ENCODE data around the gene YPEL5. TPM values are rescaled to one million over a fixed set of nuclear protein-coding genes. Genes with fewer than 3 reads are reported as not detected.
"Not testable (repeated sequence)": the region's sequence is repeated elsewhere in the genome, so short reads cannot be mapped to it uniquely, and the experiment has no call there.

Gene YPEL5
- total and polyA plus RNA-seq, 4 donors: 86.1 to 139 (median 120) TPM

DNA sequence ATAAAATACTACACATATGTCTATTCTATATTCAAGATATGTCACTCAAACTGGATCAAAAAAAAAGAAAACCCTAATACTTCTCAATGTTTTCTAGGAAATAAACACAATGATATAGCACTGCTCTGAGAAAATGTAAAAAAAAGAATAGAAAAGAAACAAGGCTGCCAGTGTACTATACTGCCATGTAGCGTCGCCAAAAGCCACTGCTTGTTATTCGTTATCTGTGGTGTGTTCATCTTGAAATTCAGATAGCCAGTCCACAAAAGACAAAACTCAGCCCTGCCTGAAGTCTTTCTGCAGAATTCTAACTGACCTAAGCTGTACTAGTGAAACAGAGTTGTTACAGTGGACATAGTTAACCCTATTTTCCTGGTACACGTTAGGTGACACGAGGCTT is 12.2 kb upstream of the YPEL5 start:
- DNase-seq (ENCODE audit: low read depth in 4 of 6, low spot score in 6 of 6): no peak
- Histone ChIP-seq H3K4me1 (ENCODE audit: control insufficient read depth, insufficient read depth, low read length) (no peaks in the 10 kb centered on the region), H3K4me3 (ENCODE audit: low read depth, low read length) (no peak overlapping the region), H3K9me3 (ENCODE audit: control insufficient read depth, insufficient read depth, low read length) (no peaks in the 10 kb centered on the region), H3K36me3 (ENCODE audit: control insufficient read depth, insufficient read depth, low read length) (no peaks in the 10 kb centered on the region), H3K27me3 (ENCODE audit: control insufficient read depth, insufficient read depth, low read length) (no peaks in the 10 kb centered on the region), H3K27ac (ENCODE audit: low read depth, low read length) (no peak overlapping the region)
- WGBS (ENCODE audit: insufficient coverage): no CpG with 5 or more reads among the region's 5 CpGs

- Histone ChIP-seq H3K27ac (ENCODE audit: low read depth, low read length) (no peak overlapping the region), H3K27me3 (ENCODE audit: control insufficient read depth, insufficient read depth, low read length) (no peaks in the 10 kb centered on the region), H3K4me1 (ENCODE audit: control insufficient read depth, insufficient read depth, low read length) (no peaks in the 10 kb centered on the region), H3K4me3 (ENCODE audit: low read depth, low read length) (no peak overlapping the region), H3K9me3 (ENCODE audit: control insufficient read depth, insufficient read depth, low read length) (no peaks in the 10 kb centered on the region), H3K36me3 (ENCODE audit: control insufficient read depth, insufficient read depth, low read length) (no peaks in the 10 kb centered on the region)
- 77% methylated on average over 2 of the region's 3 CpGs for WGBS (ENCODE audit: insufficient coverage)
- DNase-seq (ENCODE audit: low read depth in 4 of 6, low spot score in 6 of 6): no peak
Measured at GRCh38 chr2:30135541-30135940, 11.3 kb upstream of the YPEL5 start.

DNA sequence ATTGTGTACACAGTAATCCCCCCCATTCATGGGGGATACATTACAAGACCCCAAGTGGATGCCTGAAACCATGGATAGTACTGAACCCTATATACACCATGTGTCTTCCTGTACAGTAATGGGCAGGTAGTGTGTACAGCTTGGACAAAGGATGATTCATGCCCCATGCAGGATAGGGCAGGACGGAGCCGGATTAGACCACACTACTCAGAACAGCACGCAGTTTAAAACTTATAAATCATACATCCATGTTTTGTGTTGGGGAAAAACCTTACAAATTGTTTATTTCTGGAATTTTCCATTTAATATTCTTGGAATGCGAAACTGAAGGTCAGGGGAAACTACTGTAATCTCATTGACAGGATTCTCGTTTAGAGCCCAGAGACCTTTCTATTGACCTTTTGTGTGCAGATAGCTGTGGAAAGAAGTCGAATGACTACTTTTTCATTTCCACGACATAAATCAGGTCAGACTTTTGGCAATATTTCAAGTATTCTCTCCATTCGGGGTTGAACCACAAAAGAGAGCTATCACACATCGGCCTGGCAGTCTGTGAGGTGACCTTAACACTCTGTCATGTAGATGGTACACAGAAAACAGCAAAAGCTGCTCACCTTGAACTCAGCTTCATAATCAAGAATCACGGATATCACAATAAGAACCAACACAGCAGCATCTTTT is 9.9 kb upstream of the YPEL5 start:
- DNase-seq (ENCODE audit: low read depth in 4 of 6, low spot score in 6 of 6): no peak
- WGBS (ENCODE audit: insufficient coverage): 68% methylated on average over 7 of the region's 10 CpGs
- Histone ChIP-seq H3K9me3 (ENCODE audit: control insufficient read depth, insufficient read depth, low read length) (no peaks in the 10 kb centered on the region), H3K4me1 (ENCODE audit: control insufficient read depth, insufficient read depth, low read length) (no peaks in the 10 kb centered on the region), H3K4me3 (ENCODE audit: low read depth, low read length) (no peak overlapping the region), H3K36me3 (ENCODE audit: control insufficient read depth, insufficient read depth, low read length) (no peaks in the 10 kb centered on the region), H3K27me3 (ENCODE audit: control insufficient read depth, insufficient read depth, low read length) (no peaks in the 10 kb centered on the region), H3K27ac (ENCODE audit: low read depth, low read length) (no peak overlapping the region)

GRCh38 chr2:30139131-30139870 is 7.5 kb upstream of the YPEL5 start:
- Histone ChIP-seq H3K4me1 (ENCODE audit: control insufficient read depth, insufficient read depth, low read length) (no peaks in the 10 kb centered on the region), H3K4me3 (ENCODE audit: low read depth, low read length) (no peak overlapping the region), H3K36me3 (ENCODE audit: control insufficient read depth, insufficient read depth, low read length) (no peaks in the 10 kb centered on the region), H3K9me3 (ENCODE audit: control insufficient read depth, insufficient read depth, low read length) (no peaks in the 10 kb centered on the region), H3K27ac (ENCODE audit: low read depth, low read length) (no peak overlapping the region), H3K27me3 (ENCODE audit: control insufficient read depth, insufficient read depth, low read length) (no peaks in the 10 kb centered on the region)
- 70% methylated on average over 2 of the region's 6 CpGs for WGBS (ENCODE audit: insufficient coverage)
- no peak for DNase-seq (ENCODE audit: low read depth in 4 of 6, low spot score in 6 of 6)

- no peak overlapping the region for H3K4me3 ChIP-seq (ENCODE audit: low read depth, low read length)
- H3K27ac ChIP-seq (ENCODE audit: low read depth, low read length): no peak overlapping the region
- no peaks in the 10 kb centered on the region for H3K27me3 ChIP-seq (ENCODE audit: control insufficient read depth, insufficient read depth, low read length)
- no peaks in the 10 kb centered on the region for H3K36me3 ChIP-seq (ENCODE audit: control insufficient read depth, insufficient read depth, low read length)
- no peaks in the 10 kb centered on the region for H3K4me1 ChIP-seq (ENCODE audit: control insufficient read depth, insufficient read depth, low read length)
- H3K9me3 ChIP-seq (ENCODE audit: control insufficient read depth, insufficient read depth, low read length): no peaks in the 10 kb centered on the region
- no peak for DNase-seq (ENCODE audit: low read depth in 4 of 6, low spot score in 6 of 6)
Measured at GRCh38 chr2:30141136-30141535, 5.7 kb upstream of the YPEL5 start.

DNA sequence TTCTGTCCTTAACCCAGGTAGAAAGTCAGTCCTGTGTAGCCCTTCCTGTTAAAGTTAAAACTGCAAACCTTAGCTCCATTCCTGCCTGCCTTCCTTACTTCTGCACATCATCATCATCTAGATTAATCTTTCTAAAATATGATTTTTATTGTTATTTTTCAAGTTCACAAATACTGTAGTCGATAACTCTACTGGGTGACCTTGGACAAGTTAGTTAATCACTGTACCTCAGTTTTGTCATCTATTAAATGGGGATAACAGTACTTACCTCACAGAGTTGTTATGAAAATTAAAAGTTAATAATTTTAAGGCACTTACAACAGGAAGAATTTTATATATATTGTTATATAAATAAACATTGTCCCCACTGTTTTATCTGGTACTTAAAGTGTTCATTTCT is 2.5 kb upstream of the YPEL5 start:
- DNase-seq (ENCODE audit: low read depth in 4 of 6, low spot score in 6 of 6): no peak
- no peaks in the 10 kb centered on the region for H3K27me3 ChIP-seq (ENCODE audit: control insufficient read depth, insufficient read depth, low read length)
- no peaks in the 10 kb centered on the region for H3K4me1 ChIP-seq (ENCODE audit: control insufficient read depth, insufficient read depth, low read length)
- H3K27ac ChIP-seq (ENCODE audit: low read depth, low read length): no peak overlapping the region
- no peaks in the 10 kb centered on the region for H3K9me3 ChIP-seq (ENCODE audit: control insufficient read depth, insufficient read depth, low read length)
- no CpG with 5 or more reads among the region's 1 CpG for WGBS (ENCODE audit: insufficient coverage)
- H3K4me3 ChIP-seq (ENCODE audit: low read depth, low read length): no peak overlapping the region
- H3K36me3 ChIP-seq (ENCODE audit: control insufficient read depth, insufficient read depth, low read length): no peaks in the 10 kb centered on the region

GRCh38 chr2:30144951-30145350 is 1.9 kb upstream of the YPEL5 start:
- not testable (repeated sequence) for H3K9me3 ChIP-seq (ENCODE audit: control insufficient read depth, insufficient read depth, low read length); H3K4me3 ChIP-seq (ENCODE audit: low read depth, low read length); DNase-seq (ENCODE audit: low read depth in 4 of 6, low spot score in 6 of 6); H3K36me3 ChIP-seq (ENCODE audit: control insufficient read depth, insufficient read depth, low read length); H3K27me3 ChIP-seq (ENCODE audit: control insufficient read depth, insufficient read depth, low read length); H3K27ac ChIP-seq (ENCODE audit: low read depth, low read length); H3K4me1 ChIP-seq (ENCODE audit: control insufficient read depth, insufficient read depth, low read length)
- no CpG with 5 or more reads among the region's 3 CpGs for WGBS (ENCODE audit: insufficient coverage)

DNA sequence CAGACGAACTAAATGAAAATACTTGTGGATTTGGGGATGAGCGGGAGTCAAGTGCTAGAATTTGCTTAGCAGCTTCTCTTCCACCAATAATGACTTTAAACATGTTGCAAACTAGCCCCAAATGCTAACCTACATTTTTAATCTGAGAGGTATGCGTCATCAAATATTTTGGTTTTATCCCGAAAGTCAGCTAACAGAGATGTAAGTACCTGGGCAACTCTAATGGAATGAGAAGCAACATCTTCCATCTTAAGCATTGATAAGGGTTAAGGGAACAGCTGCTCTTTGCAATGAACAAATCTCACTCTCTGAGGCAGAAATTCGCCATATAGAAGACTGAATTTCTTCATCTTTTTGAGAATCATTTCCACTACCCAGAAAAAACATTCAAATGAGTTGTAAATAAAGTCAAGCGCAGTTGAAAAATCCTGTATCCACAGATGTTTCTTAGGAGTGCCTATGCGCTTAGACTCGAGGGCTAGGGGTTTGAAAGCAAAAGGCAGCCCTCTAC is 926 bp upstream of the YPEL5 start:
- no peaks in the 10 kb centered on the region for H3K36me3 ChIP-seq (ENCODE audit: control insufficient read depth, insufficient read depth, low read length)
- H3K27me3 ChIP-seq (ENCODE audit: control insufficient read depth, insufficient read depth, low read length): no peaks in the 10 kb centered on the region
- WGBS (ENCODE audit: insufficient coverage): 0% methylated on average over 3 of the region's 8 CpGs
- H3K4me1 ChIP-seq (ENCODE audit: control insufficient read depth, insufficient read depth, low read length): no peaks in the 10 kb centered on the region
- peak overlapping the region; percentile 69 for H3K4me3 ChIP-seq (ENCODE audit: low read depth, low read length)
- no peaks in the 10 kb centered on the region for H3K9me3 ChIP-seq (ENCODE audit: control insufficient read depth, insufficient read depth, low read length)
- DNase-seq (ENCODE audit: low read depth in 4 of 6, low spot score in 6 of 6): peak in 1 of 6 donors; percentile 7
- H3K27ac ChIP-seq (ENCODE audit: low read depth, low read length): peak overlapping the region; percentile 87

GRCh38 chr2:30147196-30147714 is 448 bp downstream of the YPEL5 start:
- no peaks in the 10 kb centered on the region for H3K27me3 ChIP-seq (ENCODE audit: control insufficient read depth, insufficient read depth, low read length)
- H3K27ac ChIP-seq (ENCODE audit: low read depth, low read length): peak overlapping the region; percentile 96
- no peaks in the 10 kb centered on the region for H3K9me3 ChIP-seq (ENCODE audit: control insufficient read depth, insufficient read depth, low read length)
- peak overlapping the region; percentile 91 for H3K4me3 ChIP-seq (ENCODE audit: low read depth, low read length)
- under 1% methylated on average over 74 of the region's 79 CpGs for WGBS (ENCODE audit: insufficient coverage)
- H3K36me3 ChIP-seq (ENCODE audit: control insufficient read depth, insufficient read depth, low read length): no peaks in the 10 kb centered on the region
- DNase-seq (ENCODE audit: low read depth in 4 of 6, low spot score in 6 of 6): peak in 1 of 6 donors; percentile 12
- no peaks in the 10 kb centered on the region for H3K4me1 ChIP-seq (ENCODE audit: control insufficient read depth, insufficient read depth, low read length)
